GM23248 (cell line): ENCODE measurements around the gene HNF4A.

Experiments used
- EZH2 ChIP-seq: fragments of 200-600 bp; sonication (generic); IDR thresholded peaks from 2 replicates; pipeline ENCODE4 v1.6.1; 2018; ENCODE audit warnings: antibody characterized with exemption, mild to moderate bottlenecking; ENCODE audit not compliant: insufficient read depth, poor library complexity, severe bottlenecking
- EZH2phosphoT487 ChIP-seq: fragments of 200-600 bp; sonication (generic); IDR thresholded peaks from 2 replicates; pipeline ENCODE4 v1.6.1; 2018; ENCODE audit warnings: antibody characterized with exemption, moderate library complexity, mild to moderate bottlenecking, low read depth; ENCODE audit not compliant: insufficient read depth

DNA sequence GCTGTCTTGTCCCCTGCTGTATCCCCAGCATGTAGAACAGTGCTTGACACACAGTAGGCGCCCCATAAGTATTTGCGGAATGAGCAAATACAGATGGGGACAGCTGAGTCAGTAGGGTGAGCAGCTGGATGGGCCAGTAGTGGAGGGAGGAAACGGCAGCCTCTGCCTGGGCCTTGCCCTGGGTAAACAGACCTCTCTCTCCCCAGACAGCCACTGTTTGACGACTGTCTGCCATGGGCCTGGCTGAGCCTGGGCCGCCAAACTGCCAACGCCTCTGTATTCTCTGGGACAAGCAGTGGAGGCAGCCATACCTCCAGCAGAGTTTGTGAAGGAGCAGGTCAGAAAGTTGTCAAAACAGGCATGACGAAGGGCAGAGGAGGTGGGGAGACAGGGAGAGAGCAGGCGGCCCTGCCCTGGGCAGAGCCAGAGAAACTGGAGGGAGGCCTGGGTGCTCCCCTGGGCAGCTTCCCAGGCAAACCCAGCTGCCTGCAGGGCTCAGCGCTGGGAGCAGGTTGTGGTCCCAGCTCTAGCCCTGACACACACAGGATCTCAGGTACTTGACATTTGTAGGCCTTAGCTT is 15.2 kb downstream of the HNF4A start:
- TF ChIP-seq EZH2 (no peak), EZH2phosphoT487 (no peak)
